KMS-11 (cell line): Measurements from ENCODE around the gene CSTB.

Experiments
- H2AFZ ChIP-seq: fragments of 200-600 bp; sonication (generic); 2 replicates; pipeline ENCODE4 v1.6.1; 2016; ENCODE audit warnings: antibody characterized with exemption, mixed run types, low read depth
- H3K27ac ChIP-seq: fragments of 200-600 bp; sonication (generic); 2 replicates; pipeline ENCODE4 v1.6.1; 2016; ENCODE audit warnings: mild to moderate bottlenecking, mixed run types
- H3K27me3 ChIP-seq: fragments of 200-600 bp; sonication (generic); 2 replicates; pipeline ENCODE4 v1.6.1; 2017; ENCODE audit warnings: mild to moderate bottlenecking, low read depth, mixed run types, moderate library complexity; ENCODE audit not compliant: insufficient read depth
- H3K36me3 ChIP-seq: fragments of 200-600 bp; sonication (generic); 2 replicates; pipeline ENCODE4 v1.6.1; 2017; ENCODE audit warnings: mild to moderate bottlenecking, mixed run types; ENCODE audit not compliant: insufficient read depth
- H3K4me1 ChIP-seq: fragments of 200-600 bp; sonication (generic); 2 replicates; pipeline ENCODE4 v1.6.1; 2016; ENCODE audit warnings: mild to moderate bottlenecking, low read depth, mixed run types; ENCODE audit not compliant: poor library complexity, severe bottlenecking
- H3K4me2 ChIP-seq: fragments of 200-600 bp; sonication (generic); 2 replicates; pipeline ENCODE4 v1.7.0; 2016; ENCODE audit warnings: mild to moderate bottlenecking, mixed run types
- H3K4me3 ChIP-seq: fragments of 200-600 bp; sonication (generic); IDR thresholded peaks from 2 replicates; pipeline ENCODE4 v1.6.1; 2017; ENCODE audit warnings: low read depth, low read length, mixed read lengths; ENCODE audit not compliant: insufficient read depth
- H3K79me2 ChIP-seq: fragments of 200-600 bp; sonication (generic); 2 replicates; pipeline ENCODE4 v1.6.1; 2016; ENCODE audit warnings: low read depth, mixed run types; ENCODE audit not compliant: insufficient read depth
- H3K9ac ChIP-seq: fragments of 200-600 bp; sonication (generic); 2 replicates; pipeline ENCODE4 v1.6.1; 2016; ENCODE audit warnings: mild to moderate bottlenecking, mixed run types
- H4K20me1 ChIP-seq: fragments of 200-600 bp; sonication (generic); 2 replicates; pipeline ENCODE4 v1.6.1; 2016; ENCODE audit warnings: mild to moderate bottlenecking, mixed run types; ENCODE audit not compliant: insufficient read depth
- CTCF ChIP-seq: fragments of 200-600 bp; sonication (generic); conservative IDR thresholded peaks from 2 replicates; pipeline ENCODE4 v1.6.1; 2017; ENCODE audit warnings: low read depth, mild to moderate bottlenecking, antibody characterized with exemption, low read length, moderate library complexity, mixed read lengths

The CSTB gene

GRCh38 chr21:43762303-43763128, 13.6 kb downstream of the CSTB start:
- Histone ChIP-seq H3K4me1 (no peaks in the 10 kb centered on the region), H3K79me2 (no peaks in the 10 kb centered on the region), H3K9ac (no peak overlapping the region), H3K27ac (no peak overlapping the region), H3K4me2 (no peak overlapping the region), H3K4me3 (no peak overlapping the region), H2AFZ (no peak overlapping the region), H4K20me1 (no peaks in the 10 kb centered on the region), H3K36me3 (no peaks in the 10 kb centered on the region), H3K27me3 (no peaks in the 10 kb centered on the region)
- TF ChIP-seq CTCF = no peak

- no peaks in the 10 kb centered on the region for H4K20me1 ChIP-seq
- no peak overlapping the region for H3K27ac ChIP-seq
- no peaks in the 10 kb centered on the region for H3K27me3 ChIP-seq
- no peak overlapping the region for H2AFZ ChIP-seq
- no peak overlapping the region for H3K4me3 ChIP-seq
- H3K4me1 ChIP-seq = no peaks in the 10 kb centered on the region
- H3K36me3 ChIP-seq = no peaks in the 10 kb centered on the region
- no peaks in the 10 kb centered on the region for H3K79me2 ChIP-seq
- no peak overlapping the region for H3K9ac ChIP-seq
- TF ChIP-seq CTCF = no peak
- H3K4me2 ChIP-seq = no peak overlapping the region
Measured at GRCh38 chr21:43761886-43762285, 14.2 kb downstream of the CSTB start.

- Histone ChIP-seq H3K36me3 (no peaks in the 10 kb centered on the region), H3K79me2 (no peaks in the 10 kb centered on the region), H3K9ac (no peak overlapping the region), H3K4me3 (no peak overlapping the region), H3K27me3 (no peaks in the 10 kb centered on the region), H4K20me1 (no peaks in the 10 kb centered on the region), H3K27ac (no peak overlapping the region), H2AFZ (no peak overlapping the region), H3K4me1 (no peaks in the 10 kb centered on the region), H3K4me2 (no peak overlapping the region)
- TF ChIP-seq CTCF = no peak
Measured at GRCh38 chr21:43760391-43760958, 15.6 kb downstream of the CSTB start.

GRCh38 chr21:43759651-43760050, 16.5 kb downstream of the CSTB start:
- no peaks in the 10 kb centered on the region for H3K36me3 ChIP-seq
- no peak for TF ChIP-seq CTCF
- H3K9ac ChIP-seq = no peak overlapping the region

More at GRCh38 chr21:43759651-43760050, 16.5 kb downstream of the CSTB start:
- H3K4me2 ChIP-seq = no peak overlapping the region
- H2AFZ ChIP-seq = no peak overlapping the region
- no peaks in the 10 kb centered on the region for H3K79me2 ChIP-seq
- H3K27me3 ChIP-seq = no peaks in the 10 kb centered on the region
- no peaks in the 10 kb centered on the region for H3K4me1 ChIP-seq
- no peaks in the 10 kb centered on the region for H4K20me1 ChIP-seq
- no peak overlapping the region for H3K4me3 ChIP-seq
- no peak overlapping the region for H3K27ac ChIP-seq
